AG08395 (cell line): ENCODE data around the gene CHD3.
"Not testable (repeated sequence)": the region's sequence is repeated elsewhere in the genome, so short reads cannot be mapped to it uniquely, and the experiment has no call there.

Source experiments
- DNase-seq: peaks from one replicate; pipeline ENCODE4 v3.0.0; 2012; ENCODE audit warnings: mixed read lengths, low spot score

The CHD3 gene

GRCh38 chr17:7931709-7932482 lies 43.3 kb downstream of the CHD3 start, which contains the start of the genes CNTROB and TRAPPC1:
CNTROB (plus strand) TSS chr17:7932206; CDS start chr17:7933080, 874 bp downstream.
TRAPPC1 (minus strand) TSS chr17:7931946; CDS start chr17:7931829, 117 bp downstream.
- DNase-seq = peak; percentile 100

- peak; percentile 46 for DNase-seq
Observed at GRCh38 chr17:7932483-7932891, 43.9 kb downstream of the CHD3 start.

GRCh38 chr17:7932949-7933348 lies 44.4 kb downstream of the CHD3 start:
- DNase-seq = peak; percentile 73

GRCh38 chr17:7935859-7936258 lies 47.3 kb downstream of the CHD3 start:
- no peak for DNase-seq

- DNase-seq = no peak
Observed at GRCh38 chr17:7940034-7940433, 51.4 kb downstream of the CHD3 start.

GRCh38 chr17:7940743-7941142 lies 52.2 kb downstream of the CHD3 start:
- DNase-seq = no peak

- DNase-seq = no peak
Observed at GRCh38 chr17:7943291-7943690, 54.7 kb downstream of the CHD3 start.

GRCh38 chr17:7944326-7944725 lies 55.7 kb downstream of the CHD3 start:
- DNase-seq = no peak

- no peak for DNase-seq
Observed at GRCh38 chr17:7945651-7946050, 57.1 kb downstream of the CHD3 start.

GRCh38 chr17:7946441-7946840 lies 57.9 kb downstream of the CHD3 start:
- DNase-seq = no peak

- no peak for DNase-seq
Observed at GRCh38 chr17:7947651-7948050, 59.1 kb downstream of the CHD3 start.

- DNase-seq = no peak
Observed at GRCh38 chr17:7950578-7950977, 62.0 kb downstream of the CHD3 start.

GRCh38 chr17:7951143-7951792 lies 62.7 kb downstream of the CHD3 start:
- no peak for DNase-seq

- not testable (repeated sequence) for DNase-seq
Observed at GRCh38 chr17:7953266-7953665, 64.7 kb downstream of the CHD3 start.

- peak; percentile 33 for DNase-seq
Observed at GRCh38 chr17:7955414-7956227, 67.0 kb downstream of the CHD3 start.

- peak; percentile 30 for DNase-seq
Observed at GRCh38 chr17:7956228-7956965, 67.8 kb downstream of the CHD3 start.

GRCh38 chr17:7959503-7960253 lies 71.1 kb downstream of the CHD3 start:
- DNase-seq = no peak

- no peak for DNase-seq
Observed at GRCh38 chr17:7961421-7961820, 72.8 kb downstream of the CHD3 start.
